GM12878 (cell line): ENCODE results near the gene PLET1. TPM values are rescaled to one million over a fixed set of nuclear protein-coding genes. Genes with fewer than 3 reads are reported as not detected.

ENCODE experiments used
- ATAC-seq: fragments of 200-7000 bp; cut with Tn5 transposase; 3 replicates; pipeline ENCODE4 v1.9.1; 2020; ENCODE audit warnings: mild to moderate bottlenecking, moderate library complexity
- BruUV-seq: library from RNA; stranded (reverse); fragments of 400-500 nt; replicated peaks from 2 replicates; lab custom pipeline; 2021; lab: Mats Ljungman, UMichigan
- CTCF ChIA-PET: fragments of 300-600 bp; sonication (Branson Sonifier 250); formaldehyde crosslinking; extraction: SDS; loops from one replicate; lab custom pipeline; 2021; ENCODE audit warnings: inconsistent platforms; lab: Yijun Ruan, JAX
- POLR2A ChIA-PET: fragments of 350-600 bp; formaldehyde crosslinking; extraction: SDS; loops from one replicate; lab custom pipeline; 2021; ENCODE audit warnings: inconsistent platforms; lab: Charles Lee
- RAD21 ChIA-PET: fragments of 300-600 bp; sonication (Branson Sonifier 250); formaldehyde crosslinking; loops from one replicate; lab custom pipeline; 2023; ENCODE audit warnings: antibody characterized with exemption; ENCODE audit not compliant: unreplicated experiment; lab: Charles Lee
- SMC1A ChIA-PET: fragments of 300-600 bp; sonication (Branson Sonifier 250); formaldehyde crosslinking; loops from one replicate; lab custom pipeline; 2023; ENCODE audit not compliant: unreplicated experiment, uncharacterized antibody; lab: Charles Lee
- DNase-seq: peaks from one replicate; pipeline ENCODE4 v3.0.0-alpha.2; 2011; ENCODE audit warnings: low read depth, low spot score
- FAIRE-seq: peaks from 3 replicates; lab custom pipeline; 2011; peaks lifted over from hg19 to GRCh38; lab: Jason Lieb, UNC
- H2AFZ ChIP-seq: 2 replicates; pipeline ENCODE4 v1.6.0; 2011; ENCODE audit warnings: low read depth, low read length, control low read depth; ENCODE audit not compliant: control insufficient read depth
- H3K27ac ChIP-seq: 2 replicates; pipeline ENCODE4 v1.5.1; 2011; ENCODE audit warnings: control low read depth; ENCODE audit not compliant: control insufficient read depth, insufficient read depth
- H3K27me3 ChIP-seq, 2 experiments: replicated peaks in 1 of 2; 2 replicates each; pipeline versions ENCODE4 v1.6.0 to v1.6.1; 2011; ENCODE audit warnings: low read length in 1 of 2; ENCODE audit not compliant: control insufficient read depth in 2 of 2, insufficient read depth in 2 of 2
- H3K36me3 ChIP-seq, 2 experiments: 2 replicates each; pipeline ENCODE4 v1.5.1; 2011; ENCODE audit warnings: low read length in 1 of 2; ENCODE audit not compliant: control insufficient read depth in 2 of 2, insufficient read depth in 2 of 2
- H3K4me1 ChIP-seq: 2 replicates; pipeline ENCODE4 v1.6.1; 2011; ENCODE audit warnings: mild to moderate bottlenecking, low read length, moderate library complexity, mixed read lengths; ENCODE audit not compliant: control insufficient read depth, insufficient read depth
- H3K4me2 ChIP-seq: 2 replicates; pipeline ENCODE4 v1.6.0; 2011; ENCODE audit warnings: control low read depth; ENCODE audit not compliant: control insufficient read depth, insufficient read depth
- H3K4me3 ChIP-seq: fragments of 200-600 bp; sonication (generic); 2 replicates; pipeline ENCODE4 v1.5.1; 2016
- H3K79me2 ChIP-seq: 2 replicates; pipeline ENCODE4 v1.6.0; 2011; ENCODE audit warnings: low read length; ENCODE audit not compliant: control insufficient read depth, insufficient read depth
- H3K9ac ChIP-seq: 2 replicates; pipeline ENCODE4 v1.8.0; 2011; ENCODE audit warnings: low read length, control low read depth, mixed read lengths; ENCODE audit not compliant: control insufficient read depth, insufficient read depth
- H3K9me3 ChIP-seq: replicated peaks from 3 replicates; pipeline ENCODE4 v1.5.1; 2011; ENCODE audit warnings: mild to moderate bottlenecking, low read length; ENCODE audit not compliant: control insufficient read depth, insufficient read depth
- H4K20me1 ChIP-seq: 2 replicates; pipeline ENCODE4 v1.6.0; 2011; ENCODE audit not compliant: control insufficient read depth, insufficient read depth
- BCL11A ChIP-seq: IDR thresholded peaks from 2 replicates; pipeline ENCODE4 v1.6.1; 2011; ENCODE audit warnings: low read depth, low read length
- CHD1 ChIP-seq: IDR thresholded peaks from 2 replicates; pipeline ENCODE4 v1.6.1; 2012; ENCODE audit warnings: low read depth, low read length, improper control_type of control experiment
- CREM ChIP-seq: IDR thresholded peaks from 2 replicates; pipeline ENCODE4 v1.6.1; 2014; ENCODE audit warnings: antibody characterized with exemption, low read depth
- EP300 ChIP-seq, 2 experiments: fragments of 150-350 bp in 1 of 2; IDR thresholded peaks; 2 replicates each; pipeline ENCODE4 v1.6.1; 2011 to 2012; ENCODE audit warnings: low read depth in 2 of 2, low read length in 2 of 2, borderline replicate concordance in 1 of 2, improper control_type of control experiment in 1 of 2, inconsistent platforms in 1 of 2; ENCODE audit not compliant: control insufficient read depth in 1 of 2
- MTA3 ChIP-seq: IDR thresholded peaks from 2 replicates; pipeline ENCODE4 v1.6.1; 2012; ENCODE audit warnings: low read length, inconsistent platforms, borderline replicate concordance
- PML ChIP-seq: IDR thresholded peaks from 2 replicates; pipeline ENCODE4 v1.6.1; 2012; ENCODE audit warnings: low read length, inconsistent platforms
- POU2F2 ChIP-seq: IDR thresholded peaks from 3 replicates; pipeline ENCODE4 v1.6.1; 2011; ENCODE audit warnings: low read depth, mild to moderate bottlenecking, low read length, borderline replicate concordance
- SMAD1 ChIP-seq: fragments of 450-650 bp; IDR thresholded peaks from 2 replicates; pipeline ENCODE4 v1.6.1; 2018; ENCODE audit warnings: mild to moderate bottlenecking, low read depth; ENCODE audit not compliant: partially characterized antibody
- WGBS: methylation state at CpG from one replicate; pipeline ENCODE4 v1.1.6; 2016; ENCODE audit warnings: low lambda C conversion rate; ENCODE audit not compliant: insufficient replicate concordance, insufficient coverage; ENCODE audit errors: missing lambda C conversion rate; 5-methylcytosine and 5-hydroxymethylcytosine counted together
- in situ Hi-C: fragments of 300-500 bp; cut with MboI; formaldehyde crosslinking; loops from 9 replicates; pipeline ENCODE4 v1.14.3; 2018; ENCODE audit warnings: mixed read lengths
- intact Hi-C: fragments of 100-400 bp; cut with micrococcal nuclease; formaldehyde crosslinking; loops from one replicate; pipeline ENCODE4 v1.14.2; 2022; ENCODE audit not compliant: unreplicated experiment
- polyA plus RNA-seq, 11 experiments: library from polyadenylated mRNA; depleted of rRNA in 4 of 11; unstranded in 6 of 11; stranded (reverse) in 5 of 11; fragments of >200 nt; fragmentation: Nextera tagmentation in 4 of 11; fragmentation: Illumina TruSeq in 1 of 11; extraction: Ambion mirVana in 4 of 11; extraction: Trizol in 1 of 11; gene quantifications; 1 replicate in 1 of 11; 2 replicates in 10 of 11; pipeline versions ENCODE4 v1.2.1 to v1.2.3, GENCODE V29; 2011 to 2016; ENCODE audit warnings: inconsistent platforms in 2 of 11, missing spikeins in 2 of 11, low read depth in 1 of 11
- total RNA-seq, 4 experiments: library from RNA; depleted of rRNA in 3 of 4; stranded (reverse); fragments of >200 nt in 3 of 4; fragmentation: Illumina TruSeq in 1 of 4; extraction: Trizol in 1 of 4; gene quantifications; 2 replicates each; pipeline versions ENCODE4 v1.2.1 to v1.2.3, GENCODE V29; 2013 to 2021
- TF ChIP-seq, protein P1 (sequence below): fragments of 450-650 bp; IDR thresholded peaks from 2 replicates; pipeline ENCODE4 v1.6.1; 2017; ENCODE audit warnings: mild to moderate bottlenecking, moderate library complexity
- TF ChIP-seq, protein P2 (sequence below): fragments of 450-650 bp; IDR thresholded peaks from 2 replicates; pipeline ENCODE4 v1.6.1; 2018; ENCODE audit warnings: borderline replicate concordance, mild to moderate bottlenecking; ENCODE audit not compliant: partially characterized antibody
- TF ChIP-seq, protein P3 (sequence below): IDR thresholded peaks from 2 replicates; pipeline ENCODE4 v1.6.1; 2012; ENCODE audit warnings: mild to moderate bottlenecking, low read depth, low read length

Gene PLET1
- total and polyA plus RNA-seq, 10 of the 15 experiments (the other 5 are each of a cell fraction or from before 2014, with no cell fraction given) = not detected

DNA sequence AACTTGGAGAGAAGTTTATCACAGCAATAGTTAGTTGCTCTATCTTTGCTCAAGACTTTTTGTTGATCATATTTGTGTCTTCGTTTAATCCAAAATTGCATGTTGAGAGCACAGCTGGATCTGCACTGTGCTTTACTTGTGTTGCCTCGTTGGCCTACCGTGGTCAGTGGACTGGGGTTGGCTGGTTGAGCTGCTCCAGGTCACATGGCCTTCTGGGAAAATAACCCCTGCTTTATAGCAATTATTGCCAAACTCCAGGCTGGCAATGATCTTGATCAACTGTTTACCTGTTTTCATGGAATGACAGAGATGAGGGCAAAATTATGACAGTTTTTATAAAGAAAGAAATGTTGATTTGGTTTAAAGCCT lies 5.7 kb upstream of the PLET1 start (continued):
- TF ChIP-seq, protein P1, sequence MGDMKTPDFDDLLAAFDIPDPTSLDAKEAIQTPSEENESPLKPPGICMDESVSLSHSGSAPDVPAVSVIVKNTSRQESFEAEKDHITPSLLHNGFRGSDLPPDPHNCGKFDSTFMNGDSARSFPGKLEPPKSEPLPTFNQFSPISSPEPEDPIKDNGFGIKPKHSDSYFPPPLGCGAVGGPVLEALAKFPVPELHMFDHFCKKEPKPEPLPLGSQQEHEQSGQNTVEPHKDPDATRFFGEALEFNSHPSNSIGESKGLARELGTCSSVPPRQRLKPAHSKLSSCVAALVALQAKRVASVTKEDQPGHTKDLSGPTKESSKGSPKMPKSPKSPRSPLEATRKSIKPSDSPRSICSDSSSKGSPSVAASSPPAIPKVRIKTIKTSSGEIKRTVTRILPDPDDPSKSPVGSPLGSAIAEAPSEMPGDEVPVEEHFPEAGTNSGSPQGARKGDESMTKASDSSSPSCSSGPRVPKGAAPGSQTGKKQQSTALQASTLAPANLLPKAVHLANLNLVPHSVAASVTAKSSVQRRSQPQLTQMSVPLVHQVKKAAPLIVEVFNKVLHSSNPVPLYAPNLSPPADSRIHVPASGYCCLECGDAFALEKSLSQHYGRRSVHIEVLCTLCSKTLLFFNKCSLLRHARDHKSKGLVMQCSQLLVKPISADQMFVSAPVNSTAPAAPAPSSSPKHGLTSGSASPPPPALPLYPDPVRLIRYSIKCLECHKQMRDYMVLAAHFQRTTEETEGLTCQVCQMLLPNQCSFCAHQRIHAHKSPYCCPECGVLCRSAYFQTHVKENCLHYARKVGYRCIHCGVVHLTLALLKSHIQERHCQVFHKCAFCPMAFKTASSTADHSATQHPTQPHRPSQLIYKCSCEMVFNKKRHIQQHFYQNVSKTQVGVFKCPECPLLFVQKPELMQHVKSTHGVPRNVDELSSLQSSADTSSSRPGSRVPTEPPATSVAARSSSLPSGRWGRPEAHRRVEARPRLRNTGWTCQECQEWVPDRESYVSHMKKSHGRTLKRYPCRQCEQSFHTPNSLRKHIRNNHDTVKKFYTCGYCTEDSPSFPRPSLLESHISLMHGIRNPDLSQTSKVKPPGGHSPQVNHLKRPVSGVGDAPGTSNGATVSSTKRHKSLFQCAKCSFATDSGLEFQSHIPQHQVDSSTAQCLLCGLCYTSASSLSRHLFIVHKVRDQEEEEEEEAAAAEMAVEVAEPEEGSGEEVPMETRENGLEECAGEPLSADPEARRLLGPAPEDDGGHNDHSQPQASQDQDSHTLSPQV = no peak

DNA sequence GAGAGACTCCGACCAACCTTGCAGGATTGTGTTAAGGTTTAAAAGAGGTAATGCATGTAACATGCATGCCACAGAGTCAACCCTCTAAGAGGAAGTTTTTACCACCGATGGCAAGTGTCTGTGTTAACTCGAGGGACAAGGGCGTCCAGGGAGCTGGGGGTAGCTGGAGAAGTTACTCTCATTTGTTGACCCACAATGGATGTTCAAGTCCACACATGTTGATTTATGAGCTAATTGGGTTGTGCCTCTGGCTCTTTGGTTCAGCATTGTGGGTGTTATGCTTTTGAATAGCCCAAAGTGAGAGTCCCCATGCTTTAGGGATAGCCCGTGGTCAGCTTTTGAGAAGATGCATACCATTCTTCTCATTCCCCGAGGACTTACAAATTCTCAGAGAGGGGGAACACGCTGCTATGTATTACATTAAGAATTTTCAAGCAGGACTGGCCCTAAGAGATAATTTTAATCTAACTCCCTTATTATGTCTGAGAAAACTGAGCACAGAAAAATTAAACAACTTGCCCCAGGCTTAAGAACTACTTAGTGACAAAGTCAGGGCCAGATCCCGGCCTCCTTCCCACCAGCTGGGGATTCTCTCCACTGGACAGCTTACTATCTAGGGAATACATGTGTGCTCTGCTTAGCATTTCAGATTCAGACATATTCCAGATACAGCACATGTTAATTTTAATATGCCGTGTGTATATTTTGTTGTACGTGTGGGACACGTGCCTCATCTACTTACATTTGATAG lies 5.2 kb upstream of the PLET1 start:
- no peaks in the 10 kb centered on the region for H3K36me3 ChIP-seq
- H3K79me2 ChIP-seq = no peaks in the 10 kb centered on the region
- ChIA-PET CTCF (interaction anchor here (2.4 kb wide), 1 partner anchor 15 kb away, joined by 9 read pairs; no protein-coding TSS in a partner anchor), POLR2A (no interaction called here), RAD21 (interaction anchor here (1.9 kb wide), 1 partner anchor 15 kb away, joined by 7 read pairs; no protein-coding TSS in a partner anchor), SMC1A (interaction anchor here (0.5 to 1.3 kb wide), 2 partner anchors 8 to 13 kb away, joined by 3 to 4 read pairs; no protein-coding TSS in a partner anchor)
- no peak for FAIRE-seq
- no peak overlapping the region for H2AFZ ChIP-seq
- H4K20me1 ChIP-seq = no peaks in the 10 kb centered on the region
- intact Hi-C loops (no loop called here), in situ Hi-C loops (no loop called here)
- no peak overlapping the region for H3K9ac ChIP-seq
- H3K4me3 ChIP-seq = no peak overlapping the region
- no peak overlapping the region for H3K4me2 ChIP-seq
- ATAC-seq = no peak
- H3K4me1 ChIP-seq = no peaks in the 10 kb centered on the region
- H3K27ac ChIP-seq = no peak overlapping the region
- H3K9me3 ChIP-seq = no peaks in the 10 kb centered on the region
- no peak for DNase-seq
- no TSS peak for BruUV-seq
- no peaks in the 10 kb centered on the region for H3K27me3 ChIP-seq
- WGBS = 43% methylated on average over 11 of the region's 11 CpGs
- no peak for TF ChIP-seq MTA3
- no peak for TF ChIP-seq PML
- TF ChIP-seq, protein P2, sequence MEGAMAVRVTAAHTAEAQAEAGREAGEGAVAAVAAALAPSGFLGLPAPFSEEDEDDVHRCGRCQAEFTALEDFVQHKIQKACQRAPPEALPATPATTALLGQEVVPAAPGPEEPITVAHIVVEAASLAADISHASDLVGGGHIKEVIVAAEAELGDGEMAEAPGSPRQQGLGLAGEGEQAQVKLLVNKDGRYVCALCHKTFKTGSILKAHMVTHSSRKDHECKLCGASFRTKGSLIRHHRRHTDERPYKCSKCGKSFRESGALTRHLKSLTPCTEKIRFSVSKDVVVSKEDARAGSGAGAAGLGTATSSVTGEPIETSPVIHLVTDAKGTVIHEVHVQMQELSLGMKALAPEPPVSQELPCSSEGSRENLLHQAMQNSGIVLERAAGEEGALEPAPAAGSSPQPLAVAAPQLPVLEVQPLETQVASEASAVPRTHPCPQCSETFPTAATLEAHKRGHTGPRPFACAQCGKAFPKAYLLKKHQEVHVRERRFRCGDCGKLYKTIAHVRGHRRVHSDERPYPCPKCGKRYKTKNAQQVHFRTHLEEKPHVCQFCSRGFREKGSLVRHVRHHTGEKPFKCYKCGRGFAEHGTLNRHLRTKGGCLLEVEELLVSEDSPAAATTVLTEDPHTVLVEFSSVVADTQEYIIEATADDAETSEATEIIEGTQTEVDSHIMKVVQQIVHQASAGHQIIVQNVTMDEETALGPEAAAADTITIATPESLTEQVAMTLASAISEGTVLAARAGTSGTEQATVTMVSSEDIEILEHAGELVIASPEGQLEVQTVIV = no peak
- TF ChIP-seq EP300 (IDR thresholded peaks at IDR 0.05; ENCODE audit: borderline replicate concordance in 1 of 2, control insufficient read depth in 1 of 2, low read depth in 2 of 2, low read length in 2 of 2) = no peak
- no peak for TF ChIP-seq CHD1
- TF ChIP-seq BCL11A = no peak
- TF ChIP-seq CREM = no peak
- TF ChIP-seq, protein P3, sequence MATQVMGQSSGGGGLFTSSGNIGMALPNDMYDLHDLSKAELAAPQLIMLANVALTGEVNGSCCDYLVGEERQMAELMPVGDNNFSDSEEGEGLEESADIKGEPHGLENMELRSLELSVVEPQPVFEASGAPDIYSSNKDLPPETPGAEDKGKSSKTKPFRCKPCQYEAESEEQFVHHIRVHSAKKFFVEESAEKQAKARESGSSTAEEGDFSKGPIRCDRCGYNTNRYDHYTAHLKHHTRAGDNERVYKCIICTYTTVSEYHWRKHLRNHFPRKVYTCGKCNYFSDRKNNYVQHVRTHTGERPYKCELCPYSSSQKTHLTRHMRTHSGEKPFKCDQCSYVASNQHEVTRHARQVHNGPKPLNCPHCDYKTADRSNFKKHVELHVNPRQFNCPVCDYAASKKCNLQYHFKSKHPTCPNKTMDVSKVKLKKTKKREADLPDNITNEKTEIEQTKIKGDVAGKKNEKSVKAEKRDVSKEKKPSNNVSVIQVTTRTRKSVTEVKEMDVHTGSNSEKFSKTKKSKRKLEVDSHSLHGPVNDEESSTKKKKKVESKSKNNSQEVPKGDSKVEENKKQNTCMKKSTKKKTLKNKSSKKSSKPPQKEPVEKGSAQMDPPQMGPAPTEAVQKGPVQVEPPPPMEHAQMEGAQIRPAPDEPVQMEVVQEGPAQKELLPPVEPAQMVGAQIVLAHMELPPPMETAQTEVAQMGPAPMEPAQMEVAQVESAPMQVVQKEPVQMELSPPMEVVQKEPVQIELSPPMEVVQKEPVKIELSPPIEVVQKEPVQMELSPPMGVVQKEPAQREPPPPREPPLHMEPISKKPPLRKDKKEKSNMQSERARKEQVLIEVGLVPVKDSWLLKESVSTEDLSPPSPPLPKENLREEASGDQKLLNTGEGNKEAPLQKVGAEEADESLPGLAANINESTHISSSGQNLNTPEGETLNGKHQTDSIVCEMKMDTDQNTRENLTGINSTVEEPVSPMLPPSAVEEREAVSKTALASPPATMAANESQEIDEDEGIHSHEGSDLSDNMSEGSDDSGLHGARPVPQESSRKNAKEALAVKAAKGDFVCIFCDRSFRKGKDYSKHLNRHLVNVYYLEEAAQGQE = no peak
- no peak for TF ChIP-seq SMAD1
- TF ChIP-seq POU2F2 = no peak
